ENCODE measurements around the gene RBM15. TPM values are rescaled to one million over a fixed set of nuclear protein-coding genes. Genes with fewer than 3 reads are reported as not detected.

The RBM15 gene
- total and polyA plus RNA-seq, 2 donors from 2014 or later: 2.2 to 27.8 TPM

- Histone ChIP-seq H3K36me3 (ENCODE audit: control insufficient read depth in 2 of 3, insufficient read depth in 3 of 3, low read length in 3 of 3) (peaks cover 0 to 15% (median 2%) of the 10 kb centered on the region in 3 donors), H3K9ac (ENCODE audit: low read length in 3 of 3) (no peak overlapping the region), H3K9me3 (ENCODE audit: control insufficient read depth in 2 of 3, insufficient read depth in 1 of 3, low read length in 3 of 3) (no peaks in the 10 kb centered on the region), H3K4me3 (ENCODE audit: low read length in 3 of 3) (no peak overlapping the region), H3K27ac (ENCODE audit: low read depth in 2 of 2, low read length in 2 of 2) (no peak overlapping the region), H3K4me1 (ENCODE audit: control insufficient read depth in 2 of 3, insufficient read depth in 2 of 3, low read depth in 1 of 3, low read length in 3 of 3) (no peaks in the 10 kb centered on the region), H3K27me3 (ENCODE audit: control insufficient read depth, insufficient read depth, low read length) (no peaks in the 10 kb centered on the region)
- FAIRE-seq (no peak), DNase-seq (no peak)
- intact Hi-C loops (cut with DNase I): no loop called here
- no peak for TF ChIP-seq CTCF (IDR thresholded peaks at IDR 0.05; ENCODE audit: borderline replicate concordance, extremely low read depth, insufficient read depth)
Observed at GRCh38 chr1:110360431-110360830, 21.3 kb downstream of the RBM15 start.

- no peaks in the 10 kb centered on the region for H3K4me1 ChIP-seq (ENCODE audit: control insufficient read depth in 2 of 3, insufficient read depth in 2 of 3, low read depth in 1 of 3, low read length in 3 of 3)
- DNase-seq (no peak), FAIRE-seq (no peak)
- H3K36me3 ChIP-seq (ENCODE audit: control insufficient read depth in 2 of 3, insufficient read depth in 3 of 3, low read length in 3 of 3): peaks cover 0 to 17% (median 2%) of the 10 kb centered on the region in 3 donors
- no peak overlapping the region for H3K27ac ChIP-seq (ENCODE audit: low read depth in 2 of 2, low read length in 2 of 2)
- intact Hi-C loops (cut with DNase I): no loop called here
- H3K9ac ChIP-seq (ENCODE audit: low read length in 3 of 3): no peak overlapping the region
- no peak overlapping the region for H3K4me3 ChIP-seq (ENCODE audit: low read length in 3 of 3)
- H3K27me3 ChIP-seq (ENCODE audit: control insufficient read depth, insufficient read depth, low read length): no peaks in the 10 kb centered on the region
- no peak for TF ChIP-seq CTCF (IDR thresholded peaks at IDR 0.05; ENCODE audit: borderline replicate concordance, extremely low read depth, insufficient read depth)
- no peaks in the 10 kb centered on the region for H3K9me3 ChIP-seq (ENCODE audit: control insufficient read depth in 2 of 3, insufficient read depth in 1 of 3, low read length in 3 of 3)
Observed at GRCh38 chr1:110361856-110362255, 22.7 kb downstream of the RBM15 start.

GRCh38 chr1:110364221-110364620 is 25.0 kb downstream of the RBM15 start:
- FAIRE-seq: no peak
- Histone ChIP-seq H3K27ac (ENCODE audit: low read depth in 2 of 2, low read length in 2 of 2) (no peak overlapping the region), H3K9ac (ENCODE audit: low read length in 3 of 3) (no peak overlapping the region), H3K4me1 (ENCODE audit: control insufficient read depth in 2 of 3, insufficient read depth in 2 of 3, low read depth in 1 of 3, low read length in 3 of 3) (no peaks in the 10 kb centered on the region), H3K9me3 (ENCODE audit: control insufficient read depth in 2 of 3, insufficient read depth in 1 of 3, low read length in 3 of 3) (no peaks in the 10 kb centered on the region), H3K27me3 (ENCODE audit: control insufficient read depth, insufficient read depth, low read length) (no peaks in the 10 kb centered on the region), H3K4me3 (ENCODE audit: low read length in 3 of 3) (no peak overlapping the region), H3K36me3 (ENCODE audit: control insufficient read depth in 2 of 3, insufficient read depth in 3 of 3, low read length in 3 of 3) (peaks cover 0 to 17% (median 5%) of the 10 kb centered on the region in 3 donors)
- TF ChIP-seq CTCF (IDR thresholded peaks at IDR 0.05; ENCODE audit: borderline replicate concordance, extremely low read depth, insufficient read depth): no peak
- DNase-seq: no peak
- intact Hi-C loops (cut with DNase I): no loop called here

GRCh38 chr1:110370827-110371226 is 31.6 kb downstream of the RBM15 start:
- Histone ChIP-seq H3K9me3 (ENCODE audit: control insufficient read depth in 2 of 3, insufficient read depth in 1 of 3, low read length in 3 of 3) (no peaks in the 10 kb centered on the region), H3K4me3 (ENCODE audit: low read length in 3 of 3) (no peak overlapping the region), H3K9ac (ENCODE audit: low read length in 3 of 3) (no peak overlapping the region), H3K27me3 (ENCODE audit: control insufficient read depth, insufficient read depth, low read length) (no peaks in the 10 kb centered on the region), H3K36me3 (ENCODE audit: control insufficient read depth in 2 of 3, insufficient read depth in 3 of 3, low read length in 3 of 3) (peaks cover 5 to 32% (median 6%) of the 10 kb centered on the region in 3 donors), H3K4me1 (ENCODE audit: control insufficient read depth in 2 of 3, insufficient read depth in 2 of 3, low read depth in 1 of 3, low read length in 3 of 3) (no peaks in the 10 kb centered on the region), H3K27ac (ENCODE audit: low read depth in 2 of 2, low read length in 2 of 2) (no peak overlapping the region)
- TF ChIP-seq CTCF (IDR thresholded peaks at IDR 0.05; ENCODE audit: borderline replicate concordance, extremely low read depth, insufficient read depth): no peak
- DNase-seq (no peak), FAIRE-seq (no peak)
- intact Hi-C loops (cut with DNase I): no loop called here

Data from kidney (tissue), 14 donors.